Thymus (tissue), 11 donors: Measurements from ENCODE around the gene XIRP2. TPM values are rescaled to one million over a fixed set of nuclear protein-coding genes. Genes with fewer than 3 reads are reported as not detected.
A peak's percentile ranks its signal among the peaks of the same experiment; 100 is the strongest.

Experiments used
- DNase-seq, 9 donors: peaks; one replicate each; pipeline ENCODE4 v3.0.0-alpha.2; 2013; ENCODE audit warnings: low spot score in 9 of 9, low read depth in 6 of 9, missing footprints in 1 of 9
- H3K27ac ChIP-seq, 2 donors: one replicate each; pipeline ENCODE4 v1.5.1; 2013; ENCODE audit warnings: control low read depth in 1 of 2, low read depth in 1 of 2, low read length in 1 of 2, mild to moderate bottlenecking in 1 of 2, moderate library complexity in 1 of 2
- H3K27me3 ChIP-seq, 2 donors: one replicate each; pipeline ENCODE4 v1.5.1; 2013; ENCODE audit warnings: low read length in 1 of 2; ENCODE audit not compliant: control insufficient read depth in 2 of 2, insufficient read depth in 1 of 2
- H3K36me3 ChIP-seq, 2 donors: one replicate each; pipeline ENCODE4 v1.5.1; 2013; ENCODE audit warnings: low read length in 1 of 2, mild to moderate bottlenecking in 1 of 2, moderate library complexity in 1 of 2; ENCODE audit not compliant: control insufficient read depth in 2 of 2, insufficient read depth in 2 of 2
- H3K4me1 ChIP-seq, 2 donors: one replicate each; pipeline ENCODE4 v1.5.1; 2013; ENCODE audit warnings: low read length in 2 of 2; ENCODE audit not compliant: control insufficient read depth in 2 of 2, insufficient read depth in 2 of 2
- H3K4me3 ChIP-seq, 2 donors: one replicate each; pipeline ENCODE4 v1.5.1; 2013; ENCODE audit warnings: low read length in 2 of 2, control low read depth in 1 of 2, mild to moderate bottlenecking in 1 of 2
- H3K9me3 ChIP-seq, 2 donors: one replicate each; pipeline ENCODE4 v1.5.1; 2013; ENCODE audit warnings: low read length in 1 of 2, mild to moderate bottlenecking in 1 of 2; ENCODE audit not compliant: control insufficient read depth in 2 of 2, insufficient read depth in 1 of 2
- WGBS: extraction: QIAGEN DNeasy Blood & Tissue Kit; methylation state at CpG from one replicate; pipeline ENCODE4 v1.1.7; 2013; 5-methylcytosine and 5-hydroxymethylcytosine counted together
- polyA plus RNA-seq: library from polyadenylated mRNA; stranded (reverse); fragments of 200-250 nt; gene quantifications from one replicate; pipeline ENCODE4 v1.2.3, GENCODE V29; 2013
- total RNA-seq: library from RNA; stranded (reverse); fragments of 120-200 nt; gene quantifications from one replicate; pipeline ENCODE4 v1.2.4, GENCODE V29; 2013
- donor health status: healthy.

Gene XIRP2
- total and polyA plus RNA-seq, 2 donors: 0.14 to 0.21 TPM

DNA sequence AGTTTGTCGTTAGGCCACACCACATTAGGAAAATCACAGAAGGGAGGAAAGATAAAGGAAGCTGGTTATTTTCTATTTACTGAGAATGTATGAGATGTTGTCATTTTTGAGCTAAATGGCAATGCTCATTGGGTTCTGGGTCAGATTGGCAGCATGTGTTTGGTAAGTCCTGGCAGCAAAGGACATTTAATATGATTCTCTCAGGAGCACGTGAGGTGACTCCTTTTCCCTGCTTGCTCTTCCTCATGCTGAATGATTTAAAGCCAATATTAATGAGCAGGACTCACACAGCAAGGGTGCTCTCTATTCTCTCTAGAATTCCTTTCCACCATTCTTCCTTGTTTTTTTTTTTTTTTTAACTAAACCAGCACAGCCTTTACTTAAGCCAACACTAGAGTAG, 298.2 kb downstream of the XIRP2 start:
- H3K27ac ChIP-seq: no peak overlapping the region
- H3K4me1 ChIP-seq: no peaks in the 10 kb centered on the region
- H3K4me3 ChIP-seq: no peak overlapping the region
- 82% methylated on average over 2 of the region's 2 CpGs for WGBS
- no peaks in the 10 kb centered on the region for H3K36me3 ChIP-seq
- no peaks in the 10 kb centered on the region for H3K9me3 ChIP-seq
- H3K27me3 ChIP-seq: no peaks in the 10 kb centered on the region
- no peak for DNase-seq

DNA sequence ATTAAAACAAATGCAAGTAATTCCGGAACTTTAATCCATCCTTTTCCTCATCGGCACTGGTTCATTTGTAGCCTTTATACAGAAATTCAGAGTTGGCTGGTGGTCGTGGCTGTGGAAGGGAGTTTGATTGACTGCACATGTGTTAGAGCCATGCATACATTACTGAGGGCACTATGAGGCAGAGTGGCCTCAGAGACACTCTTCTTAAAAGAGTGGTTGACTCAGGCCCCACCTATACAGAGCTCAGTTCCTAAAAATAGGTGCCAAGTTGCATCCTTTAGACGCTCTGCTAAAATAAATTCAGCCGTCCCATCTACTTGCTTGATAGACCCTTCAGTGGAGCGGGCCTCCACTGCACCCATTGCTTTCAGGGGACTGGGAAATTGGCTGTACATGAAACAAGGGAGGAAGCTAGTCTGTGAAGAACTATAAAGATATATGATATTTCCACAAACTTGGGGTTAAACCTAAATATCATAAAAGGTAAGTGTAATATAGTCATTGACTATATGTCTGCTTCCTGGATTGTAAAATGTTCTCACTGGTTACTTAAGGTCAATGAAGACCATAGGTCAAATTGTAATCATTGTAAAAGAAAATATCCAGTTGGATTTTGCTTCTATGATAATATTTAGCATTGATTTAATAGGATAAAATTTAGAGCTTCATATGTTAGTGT, 298.9 kb downstream of the XIRP2 start:
- Histone ChIP-seq H3K36me3 (no peaks in the 10 kb centered on the region), H3K27ac (no peak overlapping the region), H3K9me3 (no peaks in the 10 kb centered on the region), H3K4me1 (no peaks in the 10 kb centered on the region), H3K4me3 (no peak overlapping the region), H3K27me3 (no peaks in the 10 kb centered on the region)
- 96% methylated on average over 6 of the region's 6 CpGs for WGBS
- DNase-seq: no peak

DNA sequence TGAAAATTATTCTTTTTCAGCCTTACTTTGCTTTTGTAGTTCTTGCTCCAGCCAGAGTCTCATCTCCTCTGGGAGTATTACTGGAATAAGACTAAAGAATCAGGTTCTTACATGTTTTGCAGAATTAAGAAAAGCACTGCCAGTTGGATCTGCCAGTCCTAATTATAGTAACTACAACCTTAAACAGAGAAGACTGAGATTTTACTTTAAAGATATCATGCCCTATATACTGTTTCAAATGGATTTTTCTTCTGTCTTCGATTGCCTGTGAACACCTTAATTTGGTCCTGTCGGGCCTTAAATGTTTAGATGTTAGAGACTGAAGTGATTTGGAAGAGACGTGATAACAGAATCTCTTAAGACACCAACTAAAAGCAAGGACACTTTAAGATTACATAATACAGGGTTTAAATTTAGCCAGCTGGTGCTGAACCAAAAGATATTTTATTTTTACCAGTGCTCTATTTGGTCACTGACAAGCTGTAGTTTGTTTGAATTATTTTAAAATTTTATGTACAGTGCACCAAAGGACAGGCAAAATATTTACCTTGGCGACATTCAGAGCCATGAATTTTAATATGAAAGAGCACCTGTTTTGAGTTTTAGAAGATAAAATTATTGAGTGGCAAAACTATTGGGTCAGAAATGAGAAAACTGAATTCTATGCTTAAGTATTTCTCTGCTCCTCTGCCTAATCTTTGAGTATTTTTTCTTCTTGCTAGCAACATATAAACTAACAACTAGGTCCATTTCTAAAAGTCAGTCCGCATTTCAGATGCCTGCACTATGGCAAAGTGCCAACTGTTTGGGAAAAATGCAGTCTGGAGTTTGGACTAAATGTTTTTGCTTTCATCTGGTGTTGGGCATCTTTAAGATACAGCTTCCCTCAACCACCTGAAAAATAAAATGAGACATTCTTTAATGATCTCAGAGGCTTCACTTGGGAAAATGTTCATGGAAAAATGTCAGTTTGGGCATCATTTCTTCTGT, 300.0 kb downstream of the XIRP2 start:
- no peak overlapping the region for H3K27ac ChIP-seq
- 92% methylated on average over 5 of the region's 5 CpGs for WGBS

DNA sequence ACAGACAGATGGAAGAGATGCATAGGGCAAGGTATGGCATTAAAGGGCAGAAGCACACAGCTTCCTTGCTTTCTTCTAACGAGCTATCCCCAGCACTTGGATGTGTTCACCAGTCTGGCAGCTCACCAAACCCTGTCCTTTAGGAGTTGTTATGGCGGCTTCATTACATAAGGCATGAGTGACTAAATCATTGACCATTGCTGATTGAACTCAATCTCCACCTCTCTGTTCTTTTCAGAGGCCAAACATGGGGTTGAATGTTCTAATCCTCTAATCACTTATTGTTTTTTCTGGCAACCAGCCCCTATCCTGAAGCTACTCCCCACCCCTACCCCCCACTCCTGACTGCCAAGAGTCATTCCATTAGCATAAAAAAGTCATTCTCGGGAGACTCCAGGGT, 301.8 kb downstream of the XIRP2 start:
- no peaks in the 10 kb centered on the region for H3K27me3 ChIP-seq
- 93% methylated on average over 3 of the region's 3 CpGs for WGBS
- no peak overlapping the region for H3K4me3 ChIP-seq
- no peak overlapping the region for H3K27ac ChIP-seq
- DNase-seq: no peak
- H3K9me3 ChIP-seq: no peaks in the 10 kb centered on the region
- H3K4me1 ChIP-seq: no peaks in the 10 kb centered on the region
- no peaks in the 10 kb centered on the region for H3K36me3 ChIP-seq

More for the DNA sequence above, 300.0 kb downstream of the XIRP2 start:
- H3K36me3 ChIP-seq: no peaks in the 10 kb centered on the region
- no peaks in the 10 kb centered on the region for H3K27me3 ChIP-seq
- H3K4me3 ChIP-seq: no peak overlapping the region
- H3K4me1 ChIP-seq: no peaks in the 10 kb centered on the region
- no peak for DNase-seq
- no peaks in the 10 kb centered on the region for H3K9me3 ChIP-seq

DNA sequence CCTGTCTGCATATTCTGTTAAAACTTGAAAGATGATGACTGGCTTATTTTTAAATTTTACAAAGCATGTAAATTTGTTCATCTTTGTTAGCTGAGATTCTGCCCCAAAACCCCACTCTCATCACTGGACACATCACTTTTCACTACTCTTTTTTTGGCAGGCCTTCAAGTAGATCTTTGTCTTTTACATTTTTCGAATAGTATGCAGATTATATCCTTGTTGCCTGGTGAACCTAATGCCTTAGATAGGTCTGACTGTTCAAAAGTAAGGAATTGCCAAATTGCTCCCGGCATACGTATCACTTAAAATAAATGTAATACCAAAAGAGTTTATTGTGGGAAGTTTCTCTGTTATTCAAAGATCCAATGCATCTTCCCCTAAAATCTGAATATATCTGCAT, 303.3 kb downstream of the XIRP2 start:
- Histone ChIP-seq H3K36me3 (no peaks in the 10 kb centered on the region), H3K27ac (no peak overlapping the region), H3K27me3 (no peaks in the 10 kb centered on the region), H3K4me1 (peaks cover 0 to 3% of the 10 kb centered on the region in 2 donors), H3K4me3 (no peak overlapping the region), H3K9me3 (no peaks in the 10 kb centered on the region)
- no peak for DNase-seq
- 95% methylated on average over 3 of the region's 3 CpGs for WGBS

DNA sequence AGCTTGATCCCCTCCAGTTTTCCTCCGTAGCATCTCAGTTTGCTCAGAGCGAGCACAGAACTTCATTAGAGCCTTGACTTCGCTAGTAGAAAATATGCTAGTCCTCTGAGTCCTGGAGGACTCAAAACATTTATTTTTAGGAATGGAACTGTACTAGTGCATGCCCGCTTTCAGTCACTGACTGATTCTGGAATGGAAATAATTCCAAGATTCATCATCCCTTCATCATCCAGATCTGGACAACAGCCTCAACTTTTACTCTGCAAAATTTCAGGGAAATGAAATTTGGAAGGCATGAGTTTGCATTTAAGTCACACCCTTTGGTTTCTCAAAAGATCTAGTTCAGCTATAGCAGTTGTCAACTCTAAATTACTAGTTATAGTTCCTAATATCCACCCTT, 304.6 kb downstream of the XIRP2 start:
- H3K9me3 ChIP-seq: no peaks in the 10 kb centered on the region
- H3K4me3 ChIP-seq: no peak overlapping the region
- 96% methylated on average over 4 of the region's 4 CpGs for WGBS
- no peak overlapping the region for H3K27ac ChIP-seq
- DNase-seq: no peak
- no peaks in the 10 kb centered on the region for H3K36me3 ChIP-seq
- H3K4me1 ChIP-seq: peaks cover 0 to 6% of the 10 kb centered on the region in 2 donors
- H3K27me3 ChIP-seq: no peaks in the 10 kb centered on the region

DNA sequence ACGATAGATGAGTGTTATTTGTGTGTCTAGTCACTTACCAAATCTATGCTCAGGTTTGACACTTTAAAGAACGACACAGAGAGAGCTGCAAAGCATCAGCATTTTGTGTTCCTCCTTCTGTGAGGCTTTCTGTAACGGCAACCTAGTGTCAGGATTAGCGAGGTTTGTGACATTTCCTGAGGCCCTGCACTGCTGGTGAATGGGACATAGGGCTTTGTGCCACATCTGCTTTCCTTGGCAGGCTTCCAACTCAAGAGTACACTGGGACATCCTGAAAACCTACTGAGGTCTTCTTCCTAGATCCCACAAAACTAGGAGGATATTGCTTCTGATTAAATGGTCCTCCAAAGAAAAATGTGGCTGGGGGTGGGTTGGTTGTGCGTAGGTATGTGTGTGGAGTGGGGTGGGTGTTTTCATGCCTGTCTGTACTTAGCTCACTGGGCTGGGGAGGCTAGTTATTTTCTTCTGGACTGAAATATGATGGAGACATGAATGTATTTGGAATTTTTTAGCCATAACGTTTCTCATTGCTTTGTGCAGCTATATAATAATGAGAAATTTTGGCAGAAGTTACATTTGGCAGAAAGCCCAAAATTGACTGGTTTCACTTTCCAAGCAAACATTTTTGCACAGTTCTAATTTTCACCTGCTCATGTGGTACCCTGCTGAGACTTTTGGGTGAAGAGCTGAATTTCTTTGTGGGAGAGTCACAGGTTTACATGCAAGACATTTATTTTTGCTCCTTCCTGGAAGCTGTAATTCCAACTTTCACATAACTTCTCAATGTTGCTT, 308.4 kb downstream of the XIRP2 start:
- WGBS: 3% methylated on average over 6 of the region's 6 CpGs
- peak in 6 of 9 donors; percentile 5 to 60 (median 14) for DNase-seq
- no peak overlapping the region for H3K27ac ChIP-seq

DNA sequence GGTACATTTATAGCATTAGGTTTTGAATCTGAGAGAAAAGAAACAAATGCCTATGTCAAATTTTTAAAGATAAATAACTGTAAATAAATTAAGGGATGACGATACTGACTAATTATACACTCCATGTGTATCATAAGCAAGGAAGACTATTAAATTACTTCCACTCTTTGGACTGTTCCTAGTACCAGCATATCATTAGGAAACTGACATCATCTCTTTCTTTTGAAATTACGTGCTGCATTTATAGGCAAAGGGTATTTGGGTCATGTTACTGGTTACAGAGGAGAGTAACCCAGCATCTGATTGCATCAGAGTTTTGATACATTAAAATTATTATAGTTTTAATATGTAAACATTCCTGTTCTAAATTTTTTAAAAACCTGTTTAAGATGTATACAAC, 309.7 kb downstream of the XIRP2 start:
- no peaks in the 10 kb centered on the region for H3K36me3 ChIP-seq
- WGBS: 95% methylated on average over 2 of the region's 2 CpGs
- no peak for DNase-seq
- H3K4me1 ChIP-seq: peaks cover 0 to 6% of the 10 kb centered on the region in 2 donors
- no peaks in the 10 kb centered on the region for H3K9me3 ChIP-seq
- no peak overlapping the region for H3K4me3 ChIP-seq
- H3K27me3 ChIP-seq: no peaks in the 10 kb centered on the region
- no peak overlapping the region for H3K27ac ChIP-seq

More for the DNA sequence above, 308.4 kb downstream of the XIRP2 start:
- Histone ChIP-seq H3K36me3 (no peaks in the 10 kb centered on the region), H3K4me3 (no peak overlapping the region), H3K4me1 (peaks cover 0 to 6% of the 10 kb centered on the region in 2 donors), H3K27me3 (no peaks in the 10 kb centered on the region), H3K9me3 (no peaks in the 10 kb centered on the region)
